Gastrocnemius medialis (tissue), 4 donors: ENCODE results near the gene WDR31.

Experiments
- POLR2A ChIP-seq, 2 donors: fragments of 450-650 bp; IDR thresholded peaks; one replicate each; pipeline ENCODE4 v1.6.1; 2017; ENCODE audit warnings: antibody characterized with exemption in 2 of 2, mild to moderate bottlenecking in 2 of 2, moderate library complexity in 2 of 2
- TF ChIP-seq, protein P1 (sequence below), 5 experiments: fragments of 450-650 bp in 3 of 5; fragments of 200-600 bp in 2 of 5; sonication (generic) in 2 of 5; IDR thresholded peaks in 4 of 5; conservative IDR thresholded peaks in 1 of 5; 1 replicate in 4 of 5; 2 replicates in 1 of 5; pipeline ENCODE4 v1.5.1; 2016 to 2019; ENCODE audit warnings: antibody characterized with exemption in 5 of 5, mild to moderate bottlenecking in 3 of 5, moderate library complexity in 3 of 5

DNA sequence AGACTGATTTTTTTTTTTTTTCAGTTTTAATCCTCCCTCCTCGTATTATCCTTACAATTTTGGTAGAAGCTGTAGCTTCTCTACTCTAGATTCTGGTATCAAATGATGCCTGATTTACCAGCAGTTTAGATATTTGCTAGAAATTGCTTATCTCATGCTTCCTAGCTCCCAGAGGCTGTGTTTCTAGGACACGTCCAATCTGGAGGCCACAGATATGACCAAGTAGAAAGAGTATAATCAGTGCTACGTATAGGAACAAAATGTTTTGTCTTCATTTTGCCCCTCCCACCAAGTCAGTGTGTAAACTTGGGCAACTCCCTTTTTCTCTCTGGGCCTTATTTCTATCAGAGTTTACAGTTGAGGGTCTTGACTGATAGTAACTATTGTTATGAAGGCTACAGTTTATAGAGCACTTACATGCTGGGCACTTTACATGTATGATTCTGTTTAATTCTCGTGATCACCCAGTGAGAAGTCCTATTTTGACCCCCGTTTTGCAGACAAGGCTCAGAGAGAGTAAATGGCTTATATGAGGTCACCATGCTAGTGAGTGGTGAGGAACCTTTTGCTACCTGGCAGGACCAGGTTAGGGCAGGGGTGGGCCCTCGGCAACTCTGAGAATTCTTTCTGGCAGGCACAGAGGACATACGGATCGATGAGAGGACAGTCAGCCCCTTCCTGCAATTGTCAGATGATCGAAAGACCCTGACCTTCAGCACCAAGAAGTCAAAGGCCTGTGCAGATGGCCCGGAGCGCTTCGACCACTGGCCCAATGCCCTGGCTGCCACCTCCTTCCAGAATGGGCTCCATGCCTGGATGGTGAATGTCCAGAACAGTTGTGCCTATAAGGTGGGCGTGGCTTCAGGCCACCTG is 29.1 kb upstream of the WDR31 start:
- TF ChIP-seq, protein P1, sequence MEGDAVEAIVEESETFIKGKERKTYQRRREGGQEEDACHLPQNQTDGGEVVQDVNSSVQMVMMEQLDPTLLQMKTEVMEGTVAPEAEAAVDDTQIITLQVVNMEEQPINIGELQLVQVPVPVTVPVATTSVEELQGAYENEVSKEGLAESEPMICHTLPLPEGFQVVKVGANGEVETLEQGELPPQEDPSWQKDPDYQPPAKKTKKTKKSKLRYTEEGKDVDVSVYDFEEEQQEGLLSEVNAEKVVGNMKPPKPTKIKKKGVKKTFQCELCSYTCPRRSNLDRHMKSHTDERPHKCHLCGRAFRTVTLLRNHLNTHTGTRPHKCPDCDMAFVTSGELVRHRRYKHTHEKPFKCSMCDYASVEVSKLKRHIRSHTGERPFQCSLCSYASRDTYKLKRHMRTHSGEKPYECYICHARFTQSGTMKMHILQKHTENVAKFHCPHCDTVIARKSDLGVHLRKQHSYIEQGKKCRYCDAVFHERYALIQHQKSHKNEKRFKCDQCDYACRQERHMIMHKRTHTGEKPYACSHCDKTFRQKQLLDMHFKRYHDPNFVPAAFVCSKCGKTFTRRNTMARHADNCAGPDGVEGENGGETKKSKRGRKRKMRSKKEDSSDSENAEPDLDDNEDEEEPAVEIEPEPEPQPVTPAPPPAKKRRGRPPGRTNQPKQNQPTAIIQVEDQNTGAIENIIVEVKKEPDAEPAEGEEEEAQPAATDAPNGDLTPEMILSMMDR (IDR thresholded peaks at IDR 0.05 in 4 of 5, conservative IDR thresholded peaks at IDR 0.05 in 1 of 5) = no peak
- TF ChIP-seq POLR2A (IDR thresholded peaks at IDR 0.05) = no peak
